Measurements from ENCODE around the gene SMC1A.
"Not testable (repeated sequence)": the region's sequence is repeated elsewhere in the genome, so short reads cannot be mapped to it uniquely, and the experiment has no call there.

The SMC1A gene

GRCh38 chrX:53422086-53422860 lies at the start of gene SMC1A:
Gene SMC1A, minus strand, starts transcription at chrX:53422654. Its CDS starts 54 bp downstream, at chrX:53422600.
- peak; percentile 98 for DNase-seq (ENCODE audit: low read depth)
- peak within 1 kb of the TSS; percentile 76 for H3K4me3 ChIP-seq (ENCODE audit: low read depth, low read length)
- TF ChIP-seq, protein P1, sequence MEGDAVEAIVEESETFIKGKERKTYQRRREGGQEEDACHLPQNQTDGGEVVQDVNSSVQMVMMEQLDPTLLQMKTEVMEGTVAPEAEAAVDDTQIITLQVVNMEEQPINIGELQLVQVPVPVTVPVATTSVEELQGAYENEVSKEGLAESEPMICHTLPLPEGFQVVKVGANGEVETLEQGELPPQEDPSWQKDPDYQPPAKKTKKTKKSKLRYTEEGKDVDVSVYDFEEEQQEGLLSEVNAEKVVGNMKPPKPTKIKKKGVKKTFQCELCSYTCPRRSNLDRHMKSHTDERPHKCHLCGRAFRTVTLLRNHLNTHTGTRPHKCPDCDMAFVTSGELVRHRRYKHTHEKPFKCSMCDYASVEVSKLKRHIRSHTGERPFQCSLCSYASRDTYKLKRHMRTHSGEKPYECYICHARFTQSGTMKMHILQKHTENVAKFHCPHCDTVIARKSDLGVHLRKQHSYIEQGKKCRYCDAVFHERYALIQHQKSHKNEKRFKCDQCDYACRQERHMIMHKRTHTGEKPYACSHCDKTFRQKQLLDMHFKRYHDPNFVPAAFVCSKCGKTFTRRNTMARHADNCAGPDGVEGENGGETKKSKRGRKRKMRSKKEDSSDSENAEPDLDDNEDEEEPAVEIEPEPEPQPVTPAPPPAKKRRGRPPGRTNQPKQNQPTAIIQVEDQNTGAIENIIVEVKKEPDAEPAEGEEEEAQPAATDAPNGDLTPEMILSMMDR (conservative IDR thresholded peaks at IDR 0.05; ENCODE audit: low read depth, low read length), result no peak

GRCh38 chrX:53471346-53471745 lies 48.9 kb upstream of the SMC1A start:
- DNase-seq (ENCODE audit: low read depth), result no peak
- TF ChIP-seq, protein P1 (conservative IDR thresholded peaks at IDR 0.05; ENCODE audit: low read depth, low read length), result no peak
- no peak overlapping the region for H3K4me3 ChIP-seq (ENCODE audit: low read depth, low read length)

DNA sequence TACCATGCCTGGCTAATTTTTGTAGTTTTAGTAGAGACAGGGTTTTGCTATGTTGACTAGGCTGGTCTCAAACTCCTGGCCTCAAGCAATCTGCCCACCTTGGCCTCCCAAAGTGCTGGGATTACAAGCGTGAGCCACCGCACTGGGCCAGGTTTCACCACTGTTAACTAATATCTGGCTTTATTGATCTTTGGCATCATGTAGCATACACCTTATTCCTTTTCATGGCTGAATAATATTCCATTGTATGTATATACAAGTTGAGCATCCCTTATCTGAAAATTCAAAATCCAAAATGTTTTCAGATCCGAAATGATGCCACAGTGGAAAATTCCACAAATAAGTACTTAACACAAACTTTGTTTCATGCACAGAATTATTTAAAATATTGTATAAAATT lies 46.2 kb upstream of the SMC1A start:
- not testable (repeated sequence) for H3K4me3 ChIP-seq (ENCODE audit: low read depth, low read length); DNase-seq (ENCODE audit: low read depth)

DNA sequence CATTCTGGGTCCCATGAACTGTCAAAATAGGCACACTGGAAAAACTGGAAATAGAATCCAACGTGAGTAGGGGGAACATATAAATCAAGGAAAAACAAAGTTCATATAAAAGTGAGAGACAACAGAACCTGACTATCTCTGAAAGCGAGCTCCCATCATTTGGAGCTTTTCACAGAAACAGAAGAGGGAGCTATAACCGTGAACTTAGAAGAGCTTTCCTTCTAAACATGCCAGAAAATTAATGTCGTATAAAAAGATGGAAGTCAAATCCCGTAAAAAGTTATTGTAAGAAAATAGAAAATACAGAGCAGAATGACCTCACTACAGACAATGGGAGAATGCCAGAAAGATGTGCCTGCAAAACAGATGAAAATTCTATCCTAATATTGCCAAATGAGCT lies 35.6 kb upstream of the SMC1A start:
- TF ChIP-seq, protein P1 (conservative IDR thresholded peaks at IDR 0.05; ENCODE audit: low read depth, low read length), result peak; percentile 53
- no peak overlapping the region for H3K4me3 ChIP-seq (ENCODE audit: low read depth, low read length)

DNA sequence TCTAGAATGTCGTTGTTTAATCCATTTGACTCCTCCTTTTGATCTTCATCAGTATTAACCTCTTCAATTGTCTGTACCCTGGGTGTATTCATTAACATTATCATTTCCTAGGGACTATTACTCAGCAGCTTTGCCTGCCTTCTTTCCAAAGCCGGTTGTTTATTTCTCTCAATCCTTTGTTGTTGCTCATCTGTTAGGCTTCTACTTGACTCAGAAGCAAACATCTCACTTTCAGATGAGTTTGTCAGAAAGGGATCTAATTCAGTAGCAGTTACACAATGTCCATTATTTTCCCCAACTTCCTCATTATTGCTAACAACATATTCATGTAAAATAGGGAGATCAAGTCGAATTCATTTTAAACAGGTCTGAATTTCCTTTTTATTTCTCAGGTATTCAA lies 33.8 kb upstream of the SMC1A start:
- DNase-seq (ENCODE audit: low read depth), result peak; percentile 37
- TF ChIP-seq, protein P1 (conservative IDR thresholded peaks at IDR 0.05; ENCODE audit: low read depth, low read length), result no peak
- no peak overlapping the region for H3K4me3 ChIP-seq (ENCODE audit: low read depth, low read length)

More for the DNA sequence above, 35.6 kb upstream of the SMC1A start:
- DNase-seq (ENCODE audit: low read depth), result peak; percentile 56

DNA sequence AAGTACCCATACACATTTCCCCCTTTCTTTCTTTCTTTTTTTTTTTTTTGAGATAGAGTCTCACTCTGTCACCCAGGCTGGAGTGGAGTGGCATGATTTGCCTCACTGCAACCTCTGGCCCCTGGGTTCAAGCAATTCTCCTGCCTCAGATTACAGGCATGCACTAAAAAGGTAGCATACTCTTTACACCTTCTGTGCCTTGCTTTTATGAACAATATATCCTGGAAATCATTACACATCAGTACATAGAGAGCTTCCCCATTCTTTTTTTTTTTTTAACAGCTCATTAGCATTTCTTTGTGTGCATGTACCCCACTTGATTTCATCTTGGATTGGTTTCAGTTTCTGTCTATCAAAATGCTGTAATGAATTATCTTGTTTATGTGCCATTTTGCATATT lies 30.4 kb upstream of the SMC1A start:
- H3K4me3 ChIP-seq (ENCODE audit: low read depth, low read length), result no peak overlapping the region
- TF ChIP-seq, protein P1 (conservative IDR thresholded peaks at IDR 0.05; ENCODE audit: low read depth, low read length), result no peak
- DNase-seq (ENCODE audit: low read depth), result no peak

- DNase-seq (ENCODE audit: low read depth), result no peak
- TF ChIP-seq, protein P1 (conservative IDR thresholded peaks at IDR 0.05; ENCODE audit: low read depth, low read length), result no peak
- H3K4me3 ChIP-seq (ENCODE audit: low read depth, low read length), result no peak overlapping the region
These were observed 27.2 kb upstream of the SMC1A start for GRCh38 chrX:53449632-53450031.
